Brain microvascular endothelial cell (primary cell): ENCODE results near the gene SH3GL3.

ENCODE experiments used
- DNase-seq: peaks from one replicate; pipeline ENCODE4 v3.0.0-alpha.2; 2020
- H3K27ac ChIP-seq: fragments of 250-450 bp; sonication (Bioruptor Pico); 2 replicates; pipeline ENCODE4 v1.5.1; 2020; ENCODE audit warnings: mild to moderate bottlenecking, moderate library complexity
- H3K27me3 ChIP-seq: fragments of 250-450 bp; sonication (Bioruptor Pico); replicated peaks from 2 replicates; pipeline ENCODE4 v1.5.1; 2020; ENCODE audit warnings: mild to moderate bottlenecking
- H3K36me3 ChIP-seq: fragments of 250-450 bp; sonication (Bioruptor Pico); replicated peaks from 2 replicates; pipeline ENCODE4 v1.5.1; 2020; ENCODE audit warnings: mild to moderate bottlenecking
- H3K4me3 ChIP-seq: 2 replicates; pipeline ENCODE4 v1.5.1; 2011; ENCODE audit warnings: low read depth, mild to moderate bottlenecking, control low read depth, low read length, moderate library complexity
- in situ Hi-C: cut with HindIII; loops from 2 replicates; pipeline ENCODE4 v1.10.0; 2017; ENCODE audit warnings: low sequenced_read_pairs, low pct_ligation_motif_present
- TF ChIP-seq, protein P1 (sequence below): IDR thresholded peaks from 2 replicates; pipeline ENCODE4 v1.5.1; 2011; ENCODE audit warnings: low read depth, mild to moderate bottlenecking, moderate library complexity, low read length, control low read depth, inconsistent platforms; ENCODE audit errors: missing control alignments

The SH3GL3 gene

GRCh38 chr15:83592370-83593040, 145.4 kb downstream of the SH3GL3 start:
- no peaks in the 10 kb centered on the region for H3K27me3 ChIP-seq
- no peaks in the 10 kb centered on the region for H3K36me3 ChIP-seq
- no peak for DNase-seq
- H3K27ac ChIP-seq, result no peak overlapping the region
- in situ Hi-C loops, result no loop called here
- H3K4me3 ChIP-seq, result no peak overlapping the region
- TF ChIP-seq, protein P1, sequence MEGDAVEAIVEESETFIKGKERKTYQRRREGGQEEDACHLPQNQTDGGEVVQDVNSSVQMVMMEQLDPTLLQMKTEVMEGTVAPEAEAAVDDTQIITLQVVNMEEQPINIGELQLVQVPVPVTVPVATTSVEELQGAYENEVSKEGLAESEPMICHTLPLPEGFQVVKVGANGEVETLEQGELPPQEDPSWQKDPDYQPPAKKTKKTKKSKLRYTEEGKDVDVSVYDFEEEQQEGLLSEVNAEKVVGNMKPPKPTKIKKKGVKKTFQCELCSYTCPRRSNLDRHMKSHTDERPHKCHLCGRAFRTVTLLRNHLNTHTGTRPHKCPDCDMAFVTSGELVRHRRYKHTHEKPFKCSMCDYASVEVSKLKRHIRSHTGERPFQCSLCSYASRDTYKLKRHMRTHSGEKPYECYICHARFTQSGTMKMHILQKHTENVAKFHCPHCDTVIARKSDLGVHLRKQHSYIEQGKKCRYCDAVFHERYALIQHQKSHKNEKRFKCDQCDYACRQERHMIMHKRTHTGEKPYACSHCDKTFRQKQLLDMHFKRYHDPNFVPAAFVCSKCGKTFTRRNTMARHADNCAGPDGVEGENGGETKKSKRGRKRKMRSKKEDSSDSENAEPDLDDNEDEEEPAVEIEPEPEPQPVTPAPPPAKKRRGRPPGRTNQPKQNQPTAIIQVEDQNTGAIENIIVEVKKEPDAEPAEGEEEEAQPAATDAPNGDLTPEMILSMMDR, result no peak

GRCh38 chr15:83595191-83595590, 148.1 kb downstream of the SH3GL3 start:
- Histone ChIP-seq H3K4me3 (no peak overlapping the region), H3K36me3 (no peaks in the 10 kb centered on the region), H3K27ac (no peak overlapping the region), H3K27me3 (no peaks in the 10 kb centered on the region)
- no peak for DNase-seq
- in situ Hi-C loops, result no loop called here
- TF ChIP-seq, protein P1, result no peak

DNA sequence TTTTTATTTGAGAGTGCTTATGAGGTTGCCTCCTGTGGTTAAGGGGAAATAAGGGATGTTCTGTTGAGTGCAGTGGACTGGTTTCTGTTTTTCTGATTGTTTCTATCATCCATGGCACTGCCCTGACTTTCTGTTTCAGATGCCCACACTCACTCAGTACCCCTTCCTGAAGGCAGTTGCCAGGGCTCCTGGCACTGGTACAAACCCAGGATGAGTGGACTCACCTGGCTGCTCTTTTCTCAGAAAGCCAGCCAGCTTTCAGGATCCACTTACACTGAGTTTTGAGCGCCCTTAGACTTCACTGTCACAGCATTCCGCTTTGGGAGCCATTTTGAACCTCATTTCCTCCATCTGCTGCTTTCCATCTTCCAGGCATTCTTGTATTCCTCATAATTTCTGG, 150.9 kb downstream of the SH3GL3 start:
- TF ChIP-seq, protein P1, result no peak

GRCh38 chr15:83602021-83602420, 154.9 kb downstream of the SH3GL3 start:
- Histone ChIP-seq H3K27ac (no peak overlapping the region), H3K4me3 (no peak overlapping the region), H3K36me3 (no peaks in the 10 kb centered on the region), H3K27me3 (no peaks in the 10 kb centered on the region)
- no peak for DNase-seq
- TF ChIP-seq, protein P1, result no peak
- in situ Hi-C loops, result no loop called here

More for the DNA sequence above, 150.9 kb downstream of the SH3GL3 start:
- H3K27ac ChIP-seq, result no peak overlapping the region
- in situ Hi-C loops, result no loop called here
- H3K27me3 ChIP-seq, result no peaks in the 10 kb centered on the region
- H3K4me3 ChIP-seq, result no peak overlapping the region
- DNase-seq, result no peak
- no peaks in the 10 kb centered on the region for H3K36me3 ChIP-seq

DNA sequence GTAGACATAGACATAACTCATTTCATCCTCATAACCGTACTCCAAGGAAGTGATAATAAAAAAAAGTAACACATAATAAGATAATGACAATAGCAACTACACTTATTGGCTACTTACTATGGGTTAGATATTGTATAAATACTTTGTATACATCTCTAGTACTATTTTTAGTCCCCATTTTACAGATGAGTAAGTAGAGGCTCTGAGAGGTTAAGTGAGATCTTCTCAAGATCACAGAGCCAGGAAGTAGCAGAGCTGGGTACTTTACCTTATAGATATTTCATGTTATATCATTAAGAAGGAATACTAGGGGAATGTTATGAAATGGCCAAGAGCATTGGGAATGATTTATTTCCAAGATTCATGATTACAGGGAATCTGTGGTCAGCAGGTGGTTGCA, 157.4 kb downstream of the SH3GL3 start:
- no peak overlapping the region for H3K27ac ChIP-seq
- H3K27me3 ChIP-seq, result no peaks in the 10 kb centered on the region
- TF ChIP-seq, protein P1, result no peak
- in situ Hi-C loops, result no loop called here
- DNase-seq, result no peak
- H3K4me3 ChIP-seq, result no peak overlapping the region
- no peaks in the 10 kb centered on the region for H3K36me3 ChIP-seq
